CD4-positive, alpha-beta T cell treated with Interleukin-6 for 4 hours (primary cell): ENCODE data around the gene MDGA2.
"Not testable (repeated sequence)": the region's sequence is repeated elsewhere in the genome, so short reads cannot be mapped to it uniquely, and the experiment has no call there.

Source experiments
- DNase-seq: peaks from one replicate; pipeline ENCODE4 v3.0.0-alpha.2; 2020; ENCODE audit warnings: mixed read lengths

The MDGA2 gene

GRCh38 chr14:47211263-47211662, 464.1 kb downstream of the MDGA2 start:
- DNase-seq = no peak

DNA sequence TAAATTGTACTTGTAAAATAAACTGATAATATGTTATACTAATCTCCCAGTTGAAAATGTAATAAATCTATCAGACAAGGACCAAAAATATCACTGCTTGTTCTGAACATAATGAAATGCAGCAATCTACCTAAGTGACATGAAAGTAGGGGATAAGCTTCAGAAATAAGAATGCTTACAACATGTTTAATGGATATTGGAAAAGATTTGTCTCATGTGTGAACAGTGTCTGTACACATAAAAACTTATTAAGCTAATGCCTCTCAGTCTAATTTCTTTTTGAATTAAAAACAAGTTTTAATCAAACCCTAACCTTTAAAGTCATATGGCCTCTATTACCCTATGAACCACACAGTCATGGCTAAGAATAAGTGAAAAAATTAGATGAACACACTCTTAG, 465.3 kb downstream of the MDGA2 start:
- DNase-seq = no peak

GRCh38 chr14:47208434-47208833, 467.0 kb downstream of the MDGA2 start:
- DNase-seq = no peak

GRCh38 chr14:47207617-47208016, 467.8 kb downstream of the MDGA2 start:
- DNase-seq = no peak

GRCh38 chr14:47200740-47201139, 474.7 kb downstream of the MDGA2 start:
- DNase-seq = no peak

DNA sequence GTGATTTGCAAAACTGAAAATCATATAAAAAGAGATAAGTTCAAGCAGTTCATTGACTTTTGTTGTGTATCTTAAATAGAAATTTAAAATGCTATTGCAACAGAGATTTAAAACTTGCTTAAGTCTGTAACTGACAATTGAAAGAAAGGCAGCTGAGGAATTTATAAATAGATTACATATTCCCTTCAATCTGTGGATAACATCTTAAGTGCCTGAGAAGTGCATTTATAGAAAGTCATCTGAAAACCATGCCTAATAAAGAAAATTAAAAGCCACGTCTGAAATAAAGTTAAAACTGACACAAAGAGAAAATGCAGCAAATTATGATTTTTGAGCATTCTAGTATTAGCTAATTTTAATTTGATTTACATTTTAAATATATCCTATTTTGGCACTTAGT, 479.8 kb downstream of the MDGA2 start:
- no peak for DNase-seq

- no peak for DNase-seq
Measured at GRCh38 chr14:47194055-47194454, 481.4 kb downstream of the MDGA2 start.

GRCh38 chr14:47192203-47192602, 483.2 kb downstream of the MDGA2 start:
- not testable (repeated sequence) for DNase-seq

DNA sequence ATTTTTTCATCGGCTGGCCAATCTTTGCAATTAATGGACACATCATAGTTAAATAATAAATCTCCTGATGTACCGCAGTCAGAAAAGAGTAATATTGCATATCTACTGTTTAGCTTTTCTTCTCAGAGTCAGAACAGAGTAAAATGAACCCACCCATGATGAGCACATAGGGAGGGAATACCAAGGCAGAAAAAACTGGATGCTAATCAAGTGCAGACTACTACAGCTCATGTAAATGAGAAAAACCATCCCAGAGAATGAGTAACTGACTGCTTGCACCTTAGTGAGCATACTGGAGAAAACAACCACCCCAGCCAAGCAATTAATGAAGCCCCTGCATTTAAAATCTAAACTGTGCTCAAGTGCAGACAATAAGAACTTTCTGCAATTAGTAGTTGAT, 483.7 kb downstream of the MDGA2 start:
- no peak for DNase-seq

DNA sequence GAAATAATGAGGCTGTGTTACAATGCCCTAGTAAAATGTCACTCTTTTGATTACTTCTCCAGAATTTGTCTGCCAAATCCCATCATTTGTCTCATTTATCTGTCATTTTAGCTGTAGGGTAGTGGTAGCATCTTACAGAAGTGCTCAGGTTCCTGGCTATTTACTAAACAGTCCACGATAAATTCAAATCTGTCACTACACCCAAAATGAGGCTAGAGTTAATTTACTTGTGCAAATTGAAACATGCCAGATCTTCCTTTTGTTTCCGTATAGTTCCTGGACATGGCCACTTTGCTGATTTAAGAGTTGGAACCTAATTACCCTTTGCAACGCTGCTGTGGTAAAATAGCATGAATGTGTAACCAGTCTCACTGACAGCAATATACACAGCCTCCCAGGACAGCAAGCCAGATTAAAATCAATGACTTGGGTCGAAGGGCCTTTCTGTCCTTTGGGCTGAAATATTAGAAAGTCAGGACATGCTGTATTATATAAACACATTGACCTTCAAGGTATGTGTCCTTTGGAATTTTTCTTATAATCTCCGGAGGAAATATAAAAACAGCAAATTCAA, 485.4 kb downstream of the MDGA2 start:
- DNase-seq = no peak

GRCh38 chr14:47186486-47186885, 488.9 kb downstream of the MDGA2 start:
- no peak for DNase-seq

DNA sequence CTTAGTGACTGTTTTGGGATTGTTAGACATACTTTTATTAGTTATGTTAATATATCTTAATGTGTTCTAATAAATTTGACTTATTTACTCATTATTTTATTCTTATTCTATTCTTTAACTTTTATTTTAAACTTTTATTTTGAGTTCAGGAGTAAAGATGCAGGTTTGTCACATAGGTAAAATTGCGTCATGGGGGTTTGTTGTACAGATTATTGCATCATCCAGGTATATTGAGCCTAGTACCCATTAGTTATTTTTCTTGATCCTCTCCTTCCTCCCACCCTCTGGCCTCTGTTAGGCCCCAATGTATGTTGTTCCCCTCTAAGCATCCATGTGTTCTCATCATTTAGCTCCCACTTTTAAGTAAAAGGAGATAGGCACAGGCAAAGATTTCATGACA, 495.5 kb downstream of the MDGA2 start:
- DNase-seq = no peak

GRCh38 chr14:47171896-47172295, 503.5 kb downstream of the MDGA2 start:
- not testable (repeated sequence) for DNase-seq

GRCh38 chr14:47167402-47167801, 508.0 kb downstream of the MDGA2 start:
- DNase-seq = no peak

DNA sequence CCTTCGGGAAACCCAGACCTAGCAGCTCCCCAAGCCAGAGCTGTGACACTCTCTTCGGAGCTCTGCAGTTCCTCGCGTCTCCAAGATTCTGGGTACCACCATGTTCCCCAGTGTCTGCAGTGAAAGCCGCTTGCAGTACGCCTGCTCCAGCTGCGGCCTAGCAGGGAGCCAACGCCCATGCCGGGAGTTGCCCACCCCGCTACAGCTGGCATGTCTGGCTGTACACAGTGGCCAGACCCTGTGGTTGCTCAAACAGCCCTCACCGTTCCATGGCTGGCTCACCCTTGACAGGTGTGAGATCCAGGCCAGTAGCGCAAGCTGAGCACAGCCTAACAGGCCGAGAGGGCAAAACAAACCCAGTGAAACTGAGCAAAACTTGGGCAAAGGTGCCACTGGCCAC, 520.0 kb downstream of the MDGA2 start:
- no peak for DNase-seq

DNA sequence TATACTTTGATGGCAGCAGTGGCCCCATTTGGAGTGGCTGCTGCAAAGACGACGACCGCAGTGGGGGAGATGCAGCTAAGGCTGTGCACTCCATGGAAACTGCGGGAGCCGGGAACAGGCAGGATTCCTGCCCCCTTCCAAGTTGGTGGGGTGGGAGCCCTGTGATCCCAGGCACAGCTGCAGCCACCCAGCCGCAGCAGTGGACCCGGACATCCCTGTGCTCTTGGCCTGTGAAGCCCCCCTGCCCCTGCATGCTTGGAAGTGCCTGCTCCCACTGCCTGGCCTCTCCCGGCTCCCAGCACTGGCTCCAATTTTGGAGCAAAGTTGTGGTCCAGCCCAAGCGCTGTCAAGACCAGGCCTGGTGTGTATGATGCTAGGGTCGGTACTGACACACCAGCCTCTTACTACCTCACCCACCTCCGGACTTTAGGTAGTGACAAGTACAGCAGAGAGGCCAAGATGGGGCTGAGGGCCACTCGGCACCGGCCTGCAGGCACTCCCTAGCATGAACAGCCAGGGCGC, 521.1 kb downstream of the MDGA2 start:
- DNase-seq = no peak

GRCh38 chr14:47153746-47154145, 521.7 kb downstream of the MDGA2 start:
- DNase-seq = no peak

DNA sequence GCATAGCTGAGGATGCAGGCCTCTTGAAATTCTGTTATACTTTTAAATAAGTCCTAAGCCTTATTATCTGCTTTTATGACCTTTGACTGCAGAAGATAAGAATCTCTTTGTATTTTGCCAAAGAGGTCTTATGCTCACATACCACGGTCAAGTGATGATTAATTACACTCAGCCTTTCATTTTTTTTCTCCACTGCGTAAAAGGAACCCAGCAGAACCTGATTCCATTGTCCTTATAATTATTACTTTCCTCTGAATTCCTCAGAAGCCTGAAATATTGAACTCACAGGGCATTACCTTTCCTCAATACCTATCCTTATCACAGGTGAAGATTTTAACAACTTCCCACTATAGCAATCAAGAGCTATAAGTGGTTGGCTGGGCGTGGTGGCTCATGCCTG, 525.1 kb downstream of the MDGA2 start:
- no peak for DNase-seq

DNA sequence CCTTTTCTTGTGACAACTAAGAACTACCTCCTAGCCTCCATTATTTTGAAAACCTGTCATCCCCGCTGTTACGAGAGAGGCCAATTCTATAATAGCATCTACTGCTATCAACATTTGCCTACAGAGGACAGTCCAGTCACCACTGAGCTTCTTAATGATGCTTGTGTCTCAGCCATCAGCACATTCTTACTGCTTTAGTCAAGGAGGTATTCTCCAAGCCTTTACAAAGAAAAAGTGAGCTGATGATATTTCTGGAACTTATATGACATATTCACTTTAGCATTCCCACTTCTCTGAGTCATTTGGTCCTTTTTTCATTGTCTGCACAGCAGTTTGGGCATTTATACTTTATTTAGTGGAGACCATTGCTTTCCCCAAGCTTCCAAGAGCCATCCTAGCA, 526.1 kb downstream of the MDGA2 start:
- DNase-seq = no peak

- DNase-seq = no peak
Measured at GRCh38 chr14:47148686-47149085, 526.7 kb downstream of the MDGA2 start.

GRCh38 chr14:47120645-47121044, 554.8 kb downstream of the MDGA2 start:
- no peak for DNase-seq

DNA sequence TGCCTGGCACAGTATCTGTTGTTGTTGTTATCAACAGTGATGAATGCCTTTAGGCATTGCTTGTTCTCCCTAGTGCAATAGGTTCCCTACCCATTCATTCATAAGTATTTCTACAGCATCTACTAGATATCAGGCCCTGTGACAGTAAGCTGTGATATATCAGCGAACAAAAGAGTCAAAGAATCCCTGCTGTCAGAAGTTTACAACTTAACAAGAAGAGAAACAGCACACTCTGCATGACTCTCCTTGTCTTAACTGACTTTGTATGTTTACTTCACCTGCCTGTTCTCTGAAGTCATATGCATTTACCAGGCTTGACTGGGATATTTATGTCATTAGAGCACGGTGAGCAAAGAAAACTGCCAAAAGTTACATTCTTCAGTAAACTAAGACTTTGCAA, 571.6 kb downstream of the MDGA2 start:
- no peak for DNase-seq

DNA sequence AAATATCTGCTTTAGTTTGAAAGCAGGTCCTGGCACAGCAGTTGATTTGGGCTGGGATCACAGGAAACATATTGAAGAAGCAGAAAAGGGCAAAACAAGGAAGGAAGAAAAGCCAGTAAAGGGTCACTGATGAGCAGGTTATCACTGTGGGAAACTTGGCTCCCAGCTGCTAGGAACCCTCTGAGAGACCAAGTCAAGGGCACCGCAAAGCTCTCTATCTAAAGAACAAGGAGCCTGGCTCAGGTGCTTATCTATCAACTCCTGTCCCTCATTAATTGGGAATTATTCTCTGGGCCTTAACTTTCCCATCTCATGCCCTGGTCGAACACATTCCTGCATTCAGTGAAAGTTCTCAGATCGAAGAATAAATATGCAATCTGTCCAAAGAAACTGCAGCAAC, 572.9 kb downstream of the MDGA2 start:
- no peak for DNase-seq

DNA sequence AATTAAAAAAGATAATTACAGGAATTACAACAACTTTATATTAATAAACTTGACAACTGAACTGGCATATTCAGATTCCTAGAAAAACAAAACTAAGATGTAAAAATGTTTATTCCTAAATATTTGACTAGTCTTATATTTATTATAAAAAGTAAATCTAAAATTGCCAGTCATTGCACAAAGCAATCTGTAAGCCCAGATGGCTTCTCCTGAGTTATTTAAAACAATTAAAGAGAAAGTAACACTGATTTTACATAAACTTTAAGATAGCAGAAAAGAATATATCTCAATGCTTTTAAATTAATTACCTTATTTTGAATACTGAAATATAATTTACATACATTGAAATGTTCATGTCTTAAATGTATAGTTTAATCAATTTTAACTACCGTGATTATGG, 589.7 kb downstream of the MDGA2 start:
- DNase-seq = no peak

DNA sequence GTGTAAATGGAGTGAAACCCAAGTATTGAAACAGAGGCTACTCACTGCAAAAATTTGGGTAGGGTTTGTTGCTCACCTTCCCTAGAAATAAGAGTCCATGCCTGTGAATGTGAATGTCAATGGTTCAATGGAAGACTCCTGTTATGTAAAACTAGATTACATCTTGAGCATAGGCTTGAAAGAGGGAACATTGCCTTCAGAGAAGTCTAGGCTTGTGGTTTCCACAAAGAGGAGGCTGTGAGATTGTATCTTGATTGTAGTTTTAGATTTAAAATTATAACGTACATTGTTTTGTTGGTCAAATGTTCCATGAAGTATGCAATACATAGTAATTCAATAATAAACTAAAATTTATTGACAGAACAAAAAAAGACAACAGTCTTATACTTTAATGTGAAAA, 610.1 kb downstream of the MDGA2 start:
- DNase-seq = no peak

DNA sequence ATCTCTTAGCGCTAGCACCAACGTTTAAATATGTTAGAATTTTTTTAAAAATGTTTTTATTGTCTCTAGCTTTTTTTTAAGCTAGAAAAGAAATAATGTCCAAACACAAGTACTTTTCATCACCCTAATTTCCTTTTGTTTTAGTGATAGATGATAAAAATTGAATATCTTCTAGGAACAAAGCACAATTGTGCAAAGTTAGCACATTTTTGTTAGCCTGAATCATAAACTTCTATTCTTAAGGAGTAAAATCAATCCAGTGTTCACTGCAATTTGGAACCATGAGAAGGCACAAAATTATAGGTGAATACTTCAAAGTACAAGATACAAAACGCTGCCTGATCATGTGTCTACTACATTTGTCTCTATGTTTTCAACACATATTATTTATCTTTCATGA, 615.4 kb downstream of the MDGA2 start:
- no peak for DNase-seq
